ENCODE measurements around the gene OR10G3.

DNA sequence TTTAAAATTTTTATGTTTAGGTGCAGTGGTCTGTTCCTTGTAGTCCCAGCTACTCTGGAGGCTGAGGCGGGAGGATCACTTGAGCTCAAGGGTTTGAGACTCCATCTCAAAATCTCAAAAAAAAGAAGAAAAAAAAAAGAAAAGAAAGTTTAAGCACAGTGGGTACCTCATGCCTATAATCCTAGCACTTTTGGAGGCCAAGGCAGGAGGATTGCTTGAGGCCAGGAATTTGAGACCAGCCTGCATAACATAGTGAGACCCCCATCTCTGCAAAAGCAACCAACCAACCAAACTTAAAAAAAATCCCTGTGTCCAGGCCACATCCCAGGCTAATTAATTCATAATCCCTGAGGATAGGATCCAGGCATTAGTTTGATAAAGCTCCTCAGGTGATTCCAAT is 50.4 kb downstream of the OR10G3 start:
- TF ChIP-seq CTCF (IDR thresholded peaks at IDR 0.05) (no peak), POLR2AphosphoS5 (IDR thresholded peaks at IDR 0.05; ENCODE audit: low read depth, low read length) (no peak)
- TF ChIP-seq, protein P1, sequence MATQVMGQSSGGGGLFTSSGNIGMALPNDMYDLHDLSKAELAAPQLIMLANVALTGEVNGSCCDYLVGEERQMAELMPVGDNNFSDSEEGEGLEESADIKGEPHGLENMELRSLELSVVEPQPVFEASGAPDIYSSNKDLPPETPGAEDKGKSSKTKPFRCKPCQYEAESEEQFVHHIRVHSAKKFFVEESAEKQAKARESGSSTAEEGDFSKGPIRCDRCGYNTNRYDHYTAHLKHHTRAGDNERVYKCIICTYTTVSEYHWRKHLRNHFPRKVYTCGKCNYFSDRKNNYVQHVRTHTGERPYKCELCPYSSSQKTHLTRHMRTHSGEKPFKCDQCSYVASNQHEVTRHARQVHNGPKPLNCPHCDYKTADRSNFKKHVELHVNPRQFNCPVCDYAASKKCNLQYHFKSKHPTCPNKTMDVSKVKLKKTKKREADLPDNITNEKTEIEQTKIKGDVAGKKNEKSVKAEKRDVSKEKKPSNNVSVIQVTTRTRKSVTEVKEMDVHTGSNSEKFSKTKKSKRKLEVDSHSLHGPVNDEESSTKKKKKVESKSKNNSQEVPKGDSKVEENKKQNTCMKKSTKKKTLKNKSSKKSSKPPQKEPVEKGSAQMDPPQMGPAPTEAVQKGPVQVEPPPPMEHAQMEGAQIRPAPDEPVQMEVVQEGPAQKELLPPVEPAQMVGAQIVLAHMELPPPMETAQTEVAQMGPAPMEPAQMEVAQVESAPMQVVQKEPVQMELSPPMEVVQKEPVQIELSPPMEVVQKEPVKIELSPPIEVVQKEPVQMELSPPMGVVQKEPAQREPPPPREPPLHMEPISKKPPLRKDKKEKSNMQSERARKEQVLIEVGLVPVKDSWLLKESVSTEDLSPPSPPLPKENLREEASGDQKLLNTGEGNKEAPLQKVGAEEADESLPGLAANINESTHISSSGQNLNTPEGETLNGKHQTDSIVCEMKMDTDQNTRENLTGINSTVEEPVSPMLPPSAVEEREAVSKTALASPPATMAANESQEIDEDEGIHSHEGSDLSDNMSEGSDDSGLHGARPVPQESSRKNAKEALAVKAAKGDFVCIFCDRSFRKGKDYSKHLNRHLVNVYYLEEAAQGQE (IDR thresholded peaks at IDR 0.05; ENCODE audit: insufficient read depth in 1 of 2, low read depth in 2 of 2, low read length in 1 of 2) = no peak

All from Panc1 (cell line).